ENCODE data around the gene TXK.

Gene TXK

GRCh38 chr4:48127231-48127630, 6.8 kb downstream of the TXK start:
- DNase-seq (ENCODE audit: low spot score): no peak
- TF ChIP-seq CTCF (IDR thresholded peaks at IDR 0.05; ENCODE audit: extremely low read depth, missing control alignments): no peak

- DNase-seq (ENCODE audit: low spot score): no peak
- no peak for TF ChIP-seq CTCF (IDR thresholded peaks at IDR 0.05; ENCODE audit: extremely low read depth, missing control alignments)
Measured at GRCh38 chr4:48126621-48127020, 7.4 kb downstream of the TXK start.

- DNase-seq (ENCODE audit: low spot score): no peak
- no peak for TF ChIP-seq CTCF (IDR thresholded peaks at IDR 0.05; ENCODE audit: extremely low read depth, missing control alignments)
Measured at GRCh38 chr4:48124870-48125269, 9.2 kb downstream of the TXK start.

- no peak for DNase-seq (ENCODE audit: low spot score)
Measured at GRCh38 chr4:48122756-48123155, 11.3 kb downstream of the TXK start.

GRCh38 chr4:48121180-48121579, 12.9 kb downstream of the TXK start:
- no peak for TF ChIP-seq CTCF (IDR thresholded peaks at IDR 0.05; ENCODE audit: extremely low read depth, missing control alignments)
- DNase-seq (ENCODE audit: low spot score): no peak

More at GRCh38 chr4:48122756-48123155, 11.3 kb downstream of the TXK start:
- no peak for TF ChIP-seq CTCF (IDR thresholded peaks at IDR 0.05; ENCODE audit: extremely low read depth, missing control alignments)

- TF ChIP-seq CTCF (IDR thresholded peaks at IDR 0.05; ENCODE audit: extremely low read depth, missing control alignments): no peak
- no peak for DNase-seq (ENCODE audit: low spot score)
Measured at GRCh38 chr4:48120132-48120531, 13.9 kb downstream of the TXK start.

GRCh38 chr4:48119646-48120045, 14.4 kb downstream of the TXK start:
- DNase-seq (ENCODE audit: low spot score): no peak
- no peak for TF ChIP-seq CTCF (IDR thresholded peaks at IDR 0.05; ENCODE audit: extremely low read depth, missing control alignments)
